HepG2 (cell line): Measurements from ENCODE around the gene ATP5F1E. TPM values are rescaled to one million over a fixed set of nuclear protein-coding genes. Genes with fewer than 3 reads are reported as not detected.

Source experiments
- AGO2 ChIP-seq: fragments of 200-400 bp; formaldehyde crosslinking; optimal IDR thresholded peaks from 2 replicates; pipeline ENCODE3; 2017; ENCODE audit warnings: mild to moderate bottlenecking, low read depth, low read length, moderate library complexity
- CENPBD1 ChIP-seq: sonication (generic); formaldehyde crosslinking; IDR thresholded peaks from 2 replicates; pipeline ENCODE4 v1.8.0; 2022; ENCODE audit warnings: missing genetic modification reagents, low read depth, mild to moderate bottlenecking, borderline replicate concordance
- HMG20A ChIP-seq: IDR thresholded peaks from 2 replicates; pipeline ENCODE4 v1.6.1; 2016; ENCODE audit warnings: borderline replicate concordance
- HNF4G ChIP-seq, 2 experiments: sonication (generic) in 1 of 2; formaldehyde crosslinking in 1 of 2; IDR thresholded peaks; 2 replicates each; pipeline versions ENCODE4 v1.4.0 to v1.6.1; 2011 to 2020; ENCODE audit warnings: borderline replicate concordance in 2 of 2, low read depth in 2 of 2, mild to moderate bottlenecking in 2 of 2, low read length in 1 of 2, missing genetic modification reagents in 1 of 2, moderate library complexity in 1 of 2
- MAF1 ChIP-seq: sonication (generic); formaldehyde crosslinking; IDR thresholded peaks from 2 replicates; pipeline ENCODE4 v1.5.0; 2020; ENCODE audit warnings: missing genetic modification reagents, borderline replicate concordance
- MED1 ChIP-seq: sonication (generic); formaldehyde crosslinking; IDR thresholded peaks from 2 replicates; pipeline ENCODE4 v1.4.0; 2020; ENCODE audit warnings: missing genetic modification reagents
- MXD4 ChIP-seq: IDR thresholded peaks from 2 replicates; pipeline ENCODE4 v1.6.1; 2016; ENCODE audit warnings: mild to moderate bottlenecking, missing biosample characterization, missing genetic modification reagents
- NONO ChIP-seq, 2 experiments: fragments of 450-650 bp in 1 of 2; sonication (generic) in 1 of 2; formaldehyde crosslinking in 1 of 2; IDR thresholded peaks in 1 of 2; conservative IDR thresholded peaks in 1 of 2; 2 replicates each; pipeline versions ENCODE4 v1.6.1 to v1.8.0; 2017 to 2022; ENCODE audit warnings: mild to moderate bottlenecking in 1 of 2, missing genetic modification reagents in 1 of 2, moderate library complexity in 1 of 2
- RNF219 ChIP-seq: sonication (generic); formaldehyde crosslinking; IDR thresholded peaks from 2 replicates; pipeline ENCODE4 v1.5.0; 2020; ENCODE audit warnings: mild to moderate bottlenecking, missing genetic modification reagents
- SAFB2 ChIP-seq: sonication (generic); formaldehyde crosslinking; IDR thresholded peaks from 2 replicates; pipeline ENCODE4 v1.5.1; 2020; ENCODE audit warnings: missing genetic modification reagents, low read depth, mild to moderate bottlenecking, borderline replicate concordance
- TCF7 ChIP-seq: sonication (generic); IDR thresholded peaks from 2 replicates; pipeline ENCODE4 v1.6.1; 2016; ENCODE audit warnings: antibody characterized with exemption, low read depth
- THAP9 ChIP-seq: sonication (generic); formaldehyde crosslinking; IDR thresholded peaks from 2 replicates; pipeline ENCODE4; 2020; ENCODE audit warnings: missing genetic modification reagents, mild to moderate bottlenecking, borderline replicate concordance
- ZNF235 ChIP-seq: sonication (generic); formaldehyde crosslinking; IDR thresholded peaks from 2 replicates; pipeline ENCODE4 v1.8.1; 2023; ENCODE audit warnings: mild to moderate bottlenecking, missing genetic modification reagents, borderline replicate concordance
- ZNF326 ChIP-seq: sonication (generic); formaldehyde crosslinking; IDR thresholded peaks from 2 replicates; pipeline ENCODE4 v1.4.0; 2020; ENCODE audit warnings: missing genetic modification reagents, borderline replicate concordance
- ZNF432 ChIP-seq: sonication (generic); formaldehyde crosslinking; IDR thresholded peaks from 2 replicates; pipeline ENCODE4 v1.5.0; 2020; ENCODE audit warnings: missing genetic modification reagents, mild to moderate bottlenecking, borderline replicate concordance
- ZNF512B ChIP-seq: sonication (generic); formaldehyde crosslinking; IDR thresholded peaks from 2 replicates; pipeline ENCODE4 v1.5.1; 2020; ENCODE audit warnings: missing genetic modification reagents, mild to moderate bottlenecking, borderline replicate concordance
- ZNF562 ChIP-seq: sonication (generic); formaldehyde crosslinking; IDR thresholded peaks from 2 replicates; pipeline ENCODE4 v1.8.0; 2022; ENCODE audit warnings: missing genetic modification reagents, borderline replicate concordance
- polyA plus RNA-seq, 8 experiments: library from polyadenylated mRNA; depleted of rRNA in 3 of 8; stranded (reverse) in 7 of 8; unstranded in 1 of 8; fragments of >200 nt; fragmentation: Illumina TruSeq in 4 of 8; extraction: Trizol in 4 of 8; gene quantifications; 2 replicates each; pipeline versions ENCODE4 v1.2.1 to v1.2.3, GENCODE V29; 2011 to 2016; ENCODE audit warnings: low read depth in 4 of 8, missing spikeins in 1 of 8, mixed read lengths in 1 of 8; ENCODE audit not compliant: insufficient read depth in 1 of 8
- total RNA-seq, 5 experiments: library from RNA; depleted of rRNA; stranded (reverse); fragments of >200 nt; fragmentation: Illumina TruSeq; extraction: Trizol; gene quantifications; 2 replicates each; pipeline ENCODE4 v1.2.3, GENCODE V29; 2016; ENCODE audit warnings: low read depth in 1 of 5

The ATP5F1E gene
- total and polyA plus RNA-seq, 2 of the 13 experiments (the other 11 are each of a cell fraction or from before 2014, with no cell fraction given) = 121 to 134 TPM

GRCh38 chr20:59015812-59016711 lies 16.1 kb downstream of the ATP5F1E start (continued):
- peak; percentile 60; the same call in 1 of the 2 replicates for TF ChIP-seq MXD4 (CRISPR knock-in tag)
- no peak for TF ChIP-seq ZNF432 (CRISPR knock-in tag)
- no peak for TF ChIP-seq RNF219 (CRISPR knock-in tag)
- no peak for TF ChIP-seq ZNF562
- TF ChIP-seq CENPBD1 (CRISPR knock-in tag) = no peak
- peak; percentile 95 for TF ChIP-seq ZNF512B (CRISPR knock-in tag)
- TF ChIP-seq TCF7 = peak; percentile 99
- TF ChIP-seq ZNF235 (CRISPR knock-in tag) = no peak
- TF ChIP-seq THAP9 (CRISPR knock-in tag) = no peak
- no peak; the same call in 1 of the 2 replicates for TF ChIP-seq MAF1 (CRISPR knock-in tag)
- no peak for TF ChIP-seq AGO2
- TF ChIP-seq ZNF326 (CRISPR knock-in tag) = no peak
- TF ChIP-seq SAFB2 (CRISPR knock-in tag) = no peak
- TF ChIP-seq HNF4G (IDR thresholded peaks at IDR 0.05; ENCODE audit: borderline replicate concordance, low read depth, low read length) = peak; percentile 68
- no peak; the same call in 1 of the 2 replicates for TF ChIP-seq HNF4G (CRISPR knock-in tag; IDR thresholded peaks at IDR 0.05; ENCODE audit: borderline replicate concordance, low read depth)
- no peak for TF ChIP-seq HMG20A (CRISPR knock-in tag)
- no peak for TF ChIP-seq NONO (IDR thresholded peaks at IDR 0.05)
- peak; percentile 85 for TF ChIP-seq NONO (CRISPR knock-in tag; conservative IDR thresholded peaks at IDR 0.05)
- peak; percentile 95 for TF ChIP-seq MED1 (CRISPR knock-in tag)
